Inflammatory macrophage (primary cell): ENCODE measurements around the gene MAP3K20.

ENCODE experiments used
- DNase-seq, 2 donors: peaks; one replicate each; pipeline ENCODE4 v3.0.0-alpha.2; 2020 to 2022

The MAP3K20 gene

DNA sequence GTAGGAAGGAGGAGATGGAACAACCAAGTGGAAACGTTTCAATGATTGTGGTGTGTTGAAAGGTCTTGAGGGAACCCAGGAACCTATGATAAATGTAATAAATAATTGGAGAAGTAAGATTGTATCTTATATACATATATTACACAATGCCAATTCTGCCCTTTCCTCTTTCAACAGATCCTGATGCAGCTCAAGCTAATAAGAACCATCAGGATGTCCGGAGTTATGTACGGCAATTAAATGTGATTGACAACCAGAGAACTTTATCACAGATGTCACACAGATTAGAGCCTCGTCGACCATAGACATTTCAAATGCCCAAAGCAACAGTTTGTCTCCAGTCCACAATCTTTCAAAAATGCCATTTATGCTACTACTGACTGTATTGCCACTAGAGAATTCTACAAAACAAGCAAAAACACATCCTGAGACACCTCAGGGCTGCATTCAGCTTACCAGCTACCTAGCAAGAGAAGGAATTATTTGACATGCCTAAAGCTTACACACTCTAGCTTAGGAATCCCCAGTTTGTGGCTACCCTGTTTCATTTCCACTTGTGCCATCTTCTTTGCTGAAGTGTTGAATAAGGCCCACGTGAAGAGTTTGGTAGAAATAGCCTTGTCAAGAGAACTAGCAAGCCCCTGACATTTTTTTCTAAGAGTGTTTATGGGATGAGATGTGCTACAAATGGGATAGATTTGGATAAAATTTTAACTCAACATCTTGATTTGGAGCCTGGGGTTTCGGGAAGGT is 24.0 kb upstream of the MAP3K20 start:
- peak; percentile 36 to 74 for DNase-seq

- no peak for DNase-seq
Observed at GRCh38 chr2:173053043-173053699, 22.5 kb upstream of the MAP3K20 start.

- DNase-seq: no peak
Observed at GRCh38 chr2:173054466-173054865, 21.2 kb upstream of the MAP3K20 start.

DNA sequence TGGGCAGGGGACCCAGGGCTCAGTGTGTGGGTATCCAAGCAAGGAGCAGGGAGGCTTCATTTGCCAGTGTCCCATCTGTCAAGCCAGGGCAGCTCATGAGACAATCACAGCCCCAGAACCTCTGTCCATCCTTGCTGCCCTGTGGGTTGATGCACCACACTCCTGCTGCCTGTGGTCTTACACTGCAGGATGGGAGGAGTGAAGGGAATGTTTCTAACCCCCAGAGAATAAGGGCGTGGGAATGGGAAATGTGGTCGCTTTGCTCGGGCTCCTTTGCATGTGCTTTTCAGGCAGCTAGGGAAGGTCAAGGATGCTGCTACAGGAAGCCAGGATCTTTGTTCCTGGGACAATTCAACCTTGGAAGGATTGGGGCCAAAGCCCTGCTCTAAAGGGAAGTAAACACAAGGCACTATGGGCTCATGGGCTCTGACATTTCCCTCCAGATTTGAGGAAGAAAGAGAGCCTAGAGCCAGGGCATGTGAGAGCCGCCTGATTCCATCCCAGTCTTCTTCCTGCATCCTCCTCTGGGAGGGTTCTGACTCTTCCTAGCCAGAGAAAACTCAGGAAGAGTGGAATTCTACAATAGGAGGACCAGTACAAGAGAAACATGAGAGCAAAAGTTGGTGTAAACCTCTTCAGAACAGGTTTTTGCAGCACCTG is 18.8 kb upstream of the MAP3K20 start:
- peak; percentile 54 to 77 for DNase-seq

- DNase-seq: no peak
Observed at GRCh38 chr2:173058097-173058496, 17.5 kb upstream of the MAP3K20 start.

DNA sequence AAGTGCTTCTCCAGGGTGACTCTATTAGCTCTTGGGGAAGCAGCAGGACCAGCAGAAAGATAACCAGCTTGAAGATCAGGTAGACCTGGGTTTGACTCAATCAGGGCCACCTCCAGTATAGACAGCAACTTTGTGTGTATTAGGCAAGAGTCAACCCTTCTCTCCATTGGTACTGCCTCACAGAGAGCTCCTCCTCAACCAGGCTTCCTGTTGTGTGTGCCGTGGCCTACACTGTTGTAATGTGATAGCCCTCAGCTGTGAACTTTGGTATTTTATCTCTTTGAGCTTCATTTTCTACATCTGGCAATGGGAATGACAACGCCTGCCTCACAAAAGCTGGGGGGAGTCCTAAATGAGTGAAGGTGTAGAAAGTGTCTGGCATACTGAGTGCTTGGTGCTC is 17.0 kb upstream of the MAP3K20 start:
- DNase-seq: peak; percentile 39 to 41

- no peak for DNase-seq
Observed at GRCh38 chr2:173059292-173059691, 16.4 kb upstream of the MAP3K20 start.

- DNase-seq: peak; percentile 60 to 66
Observed at GRCh38 chr2:173059971-173060461, 15.6 kb upstream of the MAP3K20 start.

DNA sequence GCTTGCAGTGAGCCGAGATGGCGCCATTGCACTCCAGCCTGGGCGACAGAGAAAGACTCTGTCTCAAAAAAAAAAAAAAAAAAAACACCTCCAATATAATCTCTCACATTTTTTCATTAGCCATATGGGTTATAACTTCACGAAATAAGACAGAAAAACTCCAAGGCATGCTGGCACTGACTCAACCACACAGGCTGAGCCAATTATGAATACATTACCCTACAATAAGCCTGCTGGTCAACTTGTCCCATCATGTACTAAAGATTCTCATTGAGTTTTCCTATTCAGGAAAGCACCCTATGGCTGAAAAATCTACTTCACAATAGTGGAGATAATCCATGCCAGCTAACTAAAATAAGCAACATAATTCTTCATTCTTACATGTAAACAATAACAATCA is 12.8 kb upstream of the MAP3K20 start:
- no peak for DNase-seq

DNA sequence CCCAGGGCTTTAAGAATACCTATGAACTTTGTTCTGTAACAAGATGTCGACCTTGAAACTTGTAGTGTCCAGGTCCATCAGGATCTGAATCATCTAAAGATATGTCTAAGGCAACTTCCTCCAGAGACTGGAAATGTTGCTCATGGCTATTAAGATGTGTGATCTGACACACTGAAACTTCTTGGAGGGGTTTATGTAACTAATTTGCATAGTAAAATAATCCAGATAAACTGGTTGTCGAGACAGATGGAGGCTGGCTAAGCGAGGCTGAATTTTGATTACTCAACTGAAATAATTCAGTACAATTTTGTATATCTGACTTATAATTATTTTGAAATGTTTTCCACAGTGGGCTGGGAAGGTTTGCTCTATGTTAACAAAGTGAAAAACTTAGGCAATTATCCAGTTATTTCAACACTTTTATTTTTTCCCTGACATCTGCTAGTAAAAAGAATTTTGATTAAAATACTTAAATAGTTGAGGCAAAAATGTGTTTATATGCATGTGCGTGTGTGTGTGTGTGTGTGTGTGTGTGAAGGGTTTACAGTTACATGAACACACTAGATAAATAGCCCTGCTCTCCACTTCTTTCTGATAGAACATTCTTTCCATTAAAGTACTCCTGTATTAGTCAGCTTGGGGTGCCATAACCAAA is 11.4 kb upstream of the MAP3K20 start:
- no peak for DNase-seq

DNA sequence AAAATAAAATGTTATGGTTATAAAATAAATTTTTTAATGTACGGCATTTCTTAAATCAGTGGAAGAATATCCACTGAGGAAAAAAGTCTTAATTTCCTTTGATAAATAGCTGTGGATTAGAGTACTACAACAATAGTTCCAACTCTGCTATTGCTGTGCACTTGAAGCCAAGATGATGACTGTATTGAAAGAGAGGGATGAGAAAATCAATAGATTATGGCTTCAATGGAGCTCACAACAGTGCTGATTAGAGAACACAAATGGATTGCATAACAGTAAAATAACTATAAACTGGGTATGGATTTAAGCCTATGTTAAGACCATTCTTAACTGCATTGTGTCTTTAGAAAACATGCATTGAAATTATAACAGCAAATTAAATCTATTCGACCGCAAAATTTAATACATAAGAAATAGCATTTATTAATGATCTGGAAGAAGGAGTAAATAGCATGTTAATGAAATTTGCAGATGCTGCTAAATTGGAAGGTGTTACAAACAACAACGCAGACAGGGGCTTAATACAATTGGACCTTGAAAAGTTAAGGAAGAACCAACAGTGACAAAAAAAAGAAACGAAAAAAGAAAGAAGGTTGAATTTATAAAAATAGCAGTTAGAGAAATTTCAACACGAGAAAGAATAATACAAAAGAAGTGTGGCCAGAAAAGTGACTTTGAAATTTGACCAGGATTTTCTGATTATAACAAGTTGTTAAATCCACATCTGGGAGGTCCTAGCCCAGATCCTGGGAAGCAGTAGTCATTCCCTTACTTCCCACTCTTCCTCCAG is 8.6 kb upstream of the MAP3K20 start:
- DNase-seq: no peak

DNA sequence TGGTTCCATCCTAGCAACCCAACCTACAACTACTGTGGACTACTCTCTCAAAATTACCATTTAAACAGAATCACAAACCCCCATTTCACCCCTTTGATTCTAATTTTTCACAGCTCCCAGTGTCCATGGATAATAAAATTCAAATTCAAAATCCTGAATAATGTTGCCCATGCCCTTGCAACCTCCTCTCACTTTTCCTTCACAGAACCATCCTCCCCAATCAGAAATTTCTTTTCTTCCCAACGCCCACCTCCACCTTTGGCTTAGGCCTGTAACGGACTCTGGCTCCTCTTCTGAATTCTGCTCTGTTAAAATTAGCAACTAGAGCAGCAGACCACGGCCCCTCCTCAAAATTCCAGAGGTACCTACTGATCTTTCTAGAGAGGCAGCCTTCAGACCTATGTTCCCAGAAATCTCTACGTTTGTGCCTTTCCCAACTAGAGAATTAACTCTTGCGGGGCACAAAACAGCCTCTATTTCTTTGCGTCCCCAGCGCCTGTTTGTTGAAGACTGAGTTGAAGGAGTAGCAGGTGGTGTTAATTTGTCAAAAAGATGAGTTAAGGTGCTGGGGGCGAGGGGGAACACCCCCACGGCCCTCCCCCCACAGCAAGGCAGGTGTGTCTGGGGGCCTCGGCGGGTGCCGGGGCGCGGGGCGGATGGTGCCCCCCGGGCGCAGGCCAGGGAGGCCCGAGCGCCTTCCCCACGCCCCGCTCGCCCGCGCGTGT is 428 bp upstream of the MAP3K20 start:
- DNase-seq: no peak

- DNase-seq: peak in 1 of 2 donors; percentile 8
Observed at GRCh38 chr2:173076581-173077345, 1.1 kb downstream of the MAP3K20 start.

DNA sequence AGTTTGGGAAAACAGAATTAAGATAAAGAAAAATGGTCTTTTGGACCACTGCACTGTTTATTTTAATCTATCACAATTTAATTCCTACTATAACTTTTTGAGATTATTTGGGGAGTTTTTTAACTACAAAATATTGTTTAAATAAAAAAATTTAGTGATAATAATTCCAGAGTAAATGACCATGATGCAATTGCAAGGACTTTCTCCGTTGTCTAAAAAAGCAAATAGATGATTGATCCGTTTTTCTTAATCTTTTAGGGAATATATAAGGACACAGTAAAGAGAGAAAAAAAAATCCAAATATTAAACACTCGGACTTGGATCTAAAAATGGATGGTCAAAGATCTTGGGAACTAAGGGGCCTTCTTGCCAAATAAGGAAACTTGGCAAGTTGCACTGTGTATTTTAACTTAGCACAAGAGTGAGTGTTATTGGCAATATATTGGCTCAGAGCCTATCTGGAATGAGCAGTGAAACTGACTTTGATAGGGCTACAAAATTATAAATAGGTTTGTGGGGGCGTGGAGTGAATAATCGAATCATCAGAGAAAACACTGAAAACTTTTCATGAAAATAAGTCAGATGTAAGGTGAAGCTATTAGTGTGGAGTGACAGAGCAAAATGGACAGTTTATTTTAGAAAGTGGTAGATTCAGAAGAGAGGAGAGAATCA is 2.0 kb downstream of the MAP3K20 start:
- DNase-seq: no peak

- DNase-seq: no peak
Observed at GRCh38 chr2:173079141-173079540, 3.5 kb downstream of the MAP3K20 start.

DNA sequence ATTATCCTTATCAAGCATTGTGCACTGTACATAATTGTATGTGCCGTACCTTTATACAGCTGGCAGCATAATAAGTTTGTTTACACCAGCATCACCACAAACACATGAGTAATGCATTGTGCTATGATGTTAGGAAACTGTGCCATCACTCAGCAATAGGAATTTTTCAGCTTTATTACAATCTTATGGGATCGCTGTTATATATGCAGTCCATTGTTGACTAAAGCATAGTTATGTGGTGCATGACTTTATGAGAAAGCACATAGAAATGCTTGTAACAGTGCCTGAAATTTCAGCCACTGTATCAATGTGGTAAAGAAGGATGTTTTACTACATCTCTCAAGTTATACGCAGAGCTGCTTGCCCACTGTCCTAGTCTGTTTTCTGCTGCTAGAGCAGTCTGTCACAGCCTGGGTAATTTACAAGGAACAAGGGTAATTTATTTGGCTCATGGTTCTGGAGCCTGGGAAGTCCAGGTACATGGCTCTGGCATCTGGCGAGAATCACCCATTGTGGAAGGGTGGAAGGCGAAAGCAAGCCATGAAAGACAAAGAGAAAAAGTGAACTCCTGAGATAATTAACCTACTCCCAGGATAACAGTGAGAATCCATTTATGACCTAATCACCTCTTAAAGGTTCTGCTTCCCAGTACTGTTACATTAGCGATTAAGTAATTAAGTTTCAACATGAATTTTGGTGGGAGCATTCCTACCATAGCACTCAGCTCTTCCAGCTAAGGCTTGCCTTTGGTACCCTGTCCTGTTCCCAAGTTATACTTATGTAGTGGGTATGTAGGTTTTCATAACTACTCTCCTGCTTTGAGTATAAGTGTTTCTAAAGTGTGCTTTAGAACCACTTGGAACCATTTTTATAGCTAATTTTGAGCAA is 4.6 kb downstream of the MAP3K20 start:
- no peak for DNase-seq

- DNase-seq: no peak
Observed at GRCh38 chr2:173086518-173087213, 11.0 kb downstream of the MAP3K20 start.

DNA sequence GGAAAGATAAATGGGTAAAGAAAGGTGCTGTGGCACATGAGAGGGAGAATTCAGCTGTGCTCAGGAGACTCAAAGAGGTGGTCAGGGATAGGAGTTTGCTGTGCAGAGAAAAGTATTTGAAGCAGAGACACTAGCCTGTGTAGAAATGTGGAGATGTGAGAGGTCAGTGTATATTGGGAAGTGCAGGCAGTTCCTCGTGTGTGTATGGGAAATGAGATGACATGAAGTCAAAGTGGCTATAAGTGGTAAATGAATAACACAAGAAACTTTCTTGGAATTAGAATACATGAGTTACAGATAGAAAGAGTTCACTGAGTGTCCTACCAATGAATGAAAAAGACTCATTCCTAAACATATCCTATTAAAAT is 11.6 kb downstream of the MAP3K20 start:
- peak in 1 of 2 donors; percentile 14 for DNase-seq
